SK-N-MC (cell line): ENCODE measurements around the gene BCL2L1.

Experiments
- EZH2 ChIP-seq: fragments of 200-600 bp; sonication (generic); IDR thresholded peaks from one replicate; pipeline ENCODE4 v1.6.1; 2017; ENCODE audit warnings: antibody characterized with exemption
- FOXP2 ChIP-seq: optimal IDR thresholded peaks from 2 replicates; pipeline ENCODE3; 2011; ENCODE audit warnings: mild to moderate bottlenecking, moderate library complexity; ENCODE audit not compliant: insufficient read depth; ENCODE audit errors: extremely low read length, control extremely low read depth
- POLR2AphosphoS5 ChIP-seq: IDR thresholded peaks from 2 replicates; pipeline ENCODE4 v1.6.1; 2012; ENCODE audit warnings: mild to moderate bottlenecking, low read depth, low read length, borderline replicate concordance

DNA sequence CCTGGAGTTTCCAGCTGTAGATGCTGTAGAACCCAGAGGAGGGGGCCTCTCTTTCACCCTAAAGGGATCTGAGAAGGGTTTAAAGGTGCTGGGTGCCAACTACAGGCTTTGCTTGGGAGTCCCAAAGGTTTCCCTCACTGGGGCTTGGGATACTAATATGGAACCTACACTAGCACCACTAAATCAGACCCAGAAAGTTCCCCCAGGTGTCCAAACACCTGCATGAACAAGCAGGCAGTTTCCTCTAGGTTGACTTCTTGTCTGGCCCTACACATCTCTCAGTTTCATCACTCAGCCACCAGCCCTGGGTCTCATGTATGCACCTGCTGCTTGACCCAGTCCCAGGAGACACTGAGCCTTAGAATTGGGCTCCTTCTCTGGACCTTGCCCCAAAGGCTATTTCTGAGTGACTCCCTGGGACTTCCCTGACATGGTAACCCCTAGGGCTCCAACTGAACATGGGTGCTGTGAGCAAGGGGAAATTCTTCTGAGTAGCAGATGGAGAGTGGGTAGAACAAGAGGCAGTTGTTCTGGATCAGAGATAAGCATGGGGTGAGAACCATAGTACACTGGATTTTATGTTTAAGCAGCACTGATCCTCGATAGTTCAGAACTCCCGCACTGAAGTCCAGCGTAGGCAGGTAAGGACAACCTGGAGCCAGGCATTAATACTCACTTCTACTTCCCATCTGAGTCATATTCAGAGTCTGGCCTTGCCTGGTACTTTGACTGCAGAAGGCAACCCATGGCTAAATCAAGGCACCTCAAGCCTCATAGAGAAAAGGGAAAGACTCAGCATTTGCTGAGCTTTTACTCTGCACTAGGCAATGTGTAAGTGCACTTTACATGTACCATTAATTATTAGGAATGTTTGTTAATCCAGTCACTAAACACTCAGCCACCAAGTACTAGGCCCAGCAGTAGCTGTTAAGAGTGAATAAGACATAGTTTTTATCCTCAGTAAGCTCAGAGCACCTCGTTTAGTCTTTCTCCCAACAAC is 16.8 kb downstream of the BCL2L1 start:
- no peak for TF ChIP-seq EZH2
- TF ChIP-seq POLR2AphosphoS5, result no peak
- no peak for TF ChIP-seq FOXP2
